Adipocyte (in vitro differentiated cells): ENCODE measurements around the gene BOLL.
"Not testable (repeated sequence)": the region's sequence is repeated elsewhere in the genome, so short reads cannot be mapped to it uniquely, and the experiment has no call there.

Source experiments
- DNase-seq: peaks from one replicate; pipeline ENCODE4 v3.0.0-alpha.2; 2015; ENCODE audit warnings: low read depth
- H3K27me3 ChIP-seq: replicated peaks from 2 replicates; pipeline ENCODE4 v1.7.0; 2013; ENCODE audit warnings: mild to moderate bottlenecking, low read length, moderate library complexity; ENCODE audit not compliant: control insufficient read depth, insufficient read depth
- H3K36me3 ChIP-seq: 2 replicates; pipeline ENCODE4 v1.7.0; 2013; ENCODE audit warnings: low read length, mild to moderate bottlenecking, moderate library complexity; ENCODE audit not compliant: control insufficient read depth, insufficient read depth, severe bottlenecking
- H3K4me1 ChIP-seq: 2 replicates; pipeline ENCODE4 v1.7.0; 2013; ENCODE audit warnings: mild to moderate bottlenecking, low read length, moderate library complexity; ENCODE audit not compliant: control insufficient read depth, insufficient read depth
- H3K4me3 ChIP-seq: 2 replicates; pipeline ENCODE4 v1.7.0; 2013; ENCODE audit warnings: mild to moderate bottlenecking, low read length, moderate library complexity
- H3K9ac ChIP-seq: 2 replicates; pipeline ENCODE4 v1.7.0; 2013; ENCODE audit warnings: mild to moderate bottlenecking, low read length, moderate library complexity
- H3K9me3 ChIP-seq: 2 replicates; pipeline ENCODE4 v1.7.0; 2013; ENCODE audit warnings: mild to moderate bottlenecking, low read length, moderate library complexity; ENCODE audit not compliant: control insufficient read depth

Gene BOLL

DNA sequence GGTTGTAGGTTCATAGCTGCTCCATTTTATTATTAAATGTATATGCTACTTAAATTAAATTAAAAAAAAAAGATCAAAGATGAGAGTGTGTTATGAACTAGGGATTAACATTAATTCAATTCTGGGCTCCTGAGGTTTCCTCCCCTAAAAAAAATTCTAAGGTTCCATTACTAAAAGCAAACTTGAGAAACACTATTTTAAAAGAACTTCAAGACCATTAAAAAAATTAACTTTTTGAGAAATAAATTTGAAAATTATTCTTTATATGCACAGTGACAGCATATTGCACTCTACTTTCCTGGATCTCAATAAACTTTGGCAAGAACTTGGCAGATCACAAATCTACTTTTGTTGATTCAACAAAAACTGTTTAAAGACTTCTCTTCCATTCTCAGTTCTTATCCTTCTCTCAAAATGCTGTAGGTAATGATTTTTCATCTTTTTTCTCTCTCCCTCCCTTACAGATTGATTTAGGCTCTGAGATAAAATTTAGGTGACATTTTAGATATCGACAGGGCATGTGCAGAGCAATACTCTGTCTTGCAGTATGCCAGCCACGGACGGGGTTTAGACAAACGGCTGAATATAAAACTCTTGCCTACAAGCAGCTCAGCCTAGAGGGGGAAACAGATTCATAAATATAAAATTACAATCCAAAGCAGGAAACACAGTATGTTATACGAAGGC lies 80.5 kb downstream of the BOLL start:
- Histone ChIP-seq H3K9me3 (no peaks in the 10 kb centered on the region), H3K36me3 (no peaks in the 10 kb centered on the region), H3K4me3 (peak overlapping the region; percentile 98), H3K27me3 (no peaks in the 10 kb centered on the region), H3K4me1 (peaks cover 32% of the 10 kb centered on the region), H3K9ac (peak overlapping the region; percentile 94)
- no peak for DNase-seq

DNA sequence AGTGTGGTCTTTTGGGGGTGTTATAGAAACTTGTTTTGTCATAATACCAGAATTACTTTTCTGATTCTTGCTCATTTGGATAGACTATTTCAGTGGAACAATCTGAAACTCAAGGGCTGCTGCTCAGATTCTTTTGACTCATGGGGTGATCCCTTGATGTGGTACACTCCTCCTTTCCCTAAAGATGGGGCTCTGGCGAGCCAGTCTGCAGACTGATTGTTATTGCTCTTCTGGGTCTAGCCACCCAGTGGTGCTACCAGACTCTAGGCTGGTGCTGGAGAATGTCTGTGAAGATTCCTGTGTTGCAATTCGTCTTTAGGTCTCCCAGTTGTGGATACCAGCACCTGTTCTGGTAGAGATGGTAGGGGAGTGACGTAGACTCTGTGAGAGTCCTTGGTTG lies 84.2 kb downstream of the BOLL start:
- no peak for DNase-seq
- H3K9me3 ChIP-seq, result no peaks in the 10 kb centered on the region

DNA sequence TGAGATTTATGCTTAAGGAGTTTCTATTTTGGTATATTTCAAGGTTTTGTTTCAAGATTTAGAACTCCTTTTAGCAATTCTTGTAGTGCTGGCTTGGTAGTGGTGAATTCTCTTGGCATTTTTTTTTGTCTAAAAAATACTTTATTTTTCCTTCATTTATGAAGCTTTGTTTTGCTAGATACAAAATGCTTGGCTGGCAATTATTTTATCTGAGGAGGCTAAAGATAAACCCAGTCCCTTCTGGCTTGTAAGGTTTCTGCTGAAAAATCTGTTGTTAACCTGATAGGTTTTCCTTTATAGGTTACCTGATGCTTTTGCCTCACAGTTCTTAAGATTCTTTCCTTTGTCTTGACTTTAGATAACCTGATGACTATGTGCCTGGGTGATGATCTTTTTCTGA lies 85.4 kb downstream of the BOLL start:
- not testable (repeated sequence) for H3K4me1 ChIP-seq, H3K9me3 ChIP-seq, DNase-seq, H3K9ac ChIP-seq, H3K27me3 ChIP-seq, H3K36me3 ChIP-seq, H3K4me3 ChIP-seq

More for the DNA sequence above, 84.2 kb downstream of the BOLL start:
- Histone ChIP-seq H3K9ac (no peak overlapping the region), H3K36me3 (no peaks in the 10 kb centered on the region), H3K27me3 (no peaks in the 10 kb centered on the region), H3K4me3 (no peak overlapping the region), H3K4me1 (peaks cover under 1% of the 10 kb centered on the region)

DNA sequence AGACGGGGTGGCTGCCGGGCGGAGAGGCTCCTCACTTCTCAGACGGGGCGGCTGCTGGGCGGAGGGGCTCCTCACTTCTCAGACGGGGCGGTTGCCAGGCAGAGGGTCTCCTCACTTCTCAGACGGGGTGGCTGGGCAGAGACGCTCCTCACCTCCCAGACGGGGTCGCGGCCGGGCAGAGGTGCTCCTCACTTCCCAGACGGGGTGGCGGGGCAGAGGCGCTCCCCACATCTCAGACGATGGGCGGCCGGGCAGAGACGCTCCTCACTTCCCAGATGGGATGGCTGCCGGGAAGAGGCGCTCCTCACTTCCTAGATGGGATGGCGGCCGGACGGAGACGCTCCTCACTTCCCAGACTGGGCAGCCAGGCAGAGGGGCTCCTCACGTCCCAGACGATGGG lies 88.5 kb downstream of the BOLL start:
- H3K4me1 ChIP-seq, H3K36me3 ChIP-seq, H3K27me3 ChIP-seq, DNase-seq, H3K4me3 ChIP-seq, H3K9me3 ChIP-seq, H3K9ac ChIP-seq: not testable (repeated sequence)

DNA sequence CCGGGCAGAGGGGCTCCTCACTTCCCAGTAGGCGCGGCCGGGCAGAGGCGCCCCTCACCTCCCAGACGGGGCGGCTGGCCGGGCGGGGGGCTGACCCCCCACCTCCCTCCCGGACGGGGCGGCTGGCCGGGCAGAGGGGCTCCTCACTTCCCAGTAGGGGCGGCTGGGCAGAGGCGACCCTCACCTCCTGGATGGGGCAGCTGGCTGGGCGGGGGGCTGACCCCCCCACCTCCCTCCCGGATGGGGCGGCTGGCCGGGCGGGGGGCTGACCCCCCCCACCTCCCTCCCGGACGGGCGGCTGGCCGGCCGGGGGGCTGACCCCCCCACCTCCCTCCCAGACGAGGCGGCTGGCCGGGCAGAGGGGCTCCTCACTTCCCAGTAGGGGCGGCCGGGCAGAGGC lies 89.1 kb downstream of the BOLL start:
- not testable (repeated sequence) for H3K9me3 ChIP-seq

DNA sequence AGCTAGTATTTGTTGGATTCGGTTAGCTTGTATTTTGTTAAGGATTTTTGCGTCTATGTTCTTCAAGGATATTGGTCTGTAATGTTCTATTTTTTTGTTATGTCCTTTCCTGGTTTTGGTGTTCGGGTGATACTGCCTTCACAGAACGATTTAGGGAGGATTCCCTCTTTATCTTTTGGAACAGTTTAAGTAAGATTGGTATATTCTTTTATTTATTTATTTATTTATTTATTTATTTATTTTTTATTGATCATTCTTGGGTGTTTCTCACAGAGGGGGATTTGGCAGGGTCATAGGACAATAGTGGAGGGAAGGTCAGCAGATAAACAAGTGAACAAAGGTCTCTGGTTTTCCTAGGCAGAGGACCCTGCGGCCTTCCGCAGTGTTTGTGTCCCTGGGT lies 89.9 kb downstream of the BOLL start:
- H3K9me3 ChIP-seq, H3K4me3 ChIP-seq, H3K4me1 ChIP-seq, H3K9ac ChIP-seq, H3K27me3 ChIP-seq, DNase-seq, H3K36me3 ChIP-seq: not testable (repeated sequence)

More for the DNA sequence above, 89.1 kb downstream of the BOLL start:
- H3K27me3 ChIP-seq, H3K4me1 ChIP-seq, DNase-seq, H3K4me3 ChIP-seq, H3K9ac ChIP-seq, H3K36me3 ChIP-seq: not testable (repeated sequence)

DNA sequence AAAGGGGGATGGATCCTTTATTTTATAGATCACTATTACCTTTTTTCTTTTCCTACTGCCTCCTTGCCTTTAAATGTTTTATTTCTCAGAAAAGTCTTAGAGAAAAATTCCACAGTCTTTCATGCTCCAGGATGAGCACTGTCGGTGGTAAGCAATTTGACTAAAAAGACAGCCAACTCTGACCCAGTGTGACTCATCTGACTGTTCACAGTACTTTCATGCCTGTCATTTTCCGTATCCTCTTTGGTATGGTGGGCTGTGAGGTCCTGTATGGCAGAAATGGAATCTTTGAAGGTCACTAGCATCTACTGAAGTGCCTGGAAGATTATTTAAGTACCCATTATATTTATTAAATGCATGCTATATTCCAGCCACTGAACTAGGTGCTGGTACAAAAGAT lies 107.6 kb downstream of the BOLL start:
- no peaks in the 10 kb centered on the region for H3K27me3 ChIP-seq
- H3K9ac ChIP-seq, result no peak overlapping the region
- peak; percentile 39 for DNase-seq
- H3K4me1 ChIP-seq, result peaks cover 26% of the 10 kb centered on the region
- H3K9me3 ChIP-seq, result no peaks in the 10 kb centered on the region
- H3K4me3 ChIP-seq, result no peak overlapping the region
- H3K36me3 ChIP-seq, result no peaks in the 10 kb centered on the region

DNA sequence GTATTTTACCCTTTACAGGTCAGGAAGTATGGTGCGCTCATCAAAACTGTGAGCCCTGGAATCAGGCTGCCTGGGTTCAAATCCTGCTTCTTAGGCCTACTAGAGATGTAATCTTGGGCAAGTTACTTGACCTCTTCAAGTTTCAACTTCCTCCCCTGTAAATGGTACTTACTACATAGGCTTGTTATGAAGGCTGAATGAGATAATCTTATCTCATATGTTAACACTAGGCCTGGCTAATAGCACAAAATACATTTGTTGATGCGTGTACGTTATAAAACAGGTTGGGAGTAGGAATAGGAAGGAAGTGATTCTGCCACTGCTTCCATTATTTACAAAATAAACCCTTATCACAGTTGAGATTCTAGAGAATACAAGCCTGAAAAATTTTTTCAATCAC lies 108.1 kb downstream of the BOLL start:
- Histone ChIP-seq H3K9me3 (no peaks in the 10 kb centered on the region), H3K4me1 (peaks cover 26% of the 10 kb centered on the region), H3K36me3 (no peaks in the 10 kb centered on the region), H3K9ac (no peak overlapping the region), H3K4me3 (no peak overlapping the region), H3K27me3 (no peaks in the 10 kb centered on the region)
- DNase-seq, result no peak
